ENCODE data around the gene ZNF700.

- TF ChIP-seq POLR2A (IDR thresholded peaks at IDR 0.05; ENCODE audit: low read length) = no peak
- no peak for TF ChIP-seq GATA1 (IDR thresholded peaks at IDR 0.05; ENCODE audit: low read depth, low read length)
Observed at GRCh38 chr19:11902228-11902627, 22.7 kb upstream of the ZNF700 start.
